GM13976 (cell line): ENCODE measurements around the gene P2RX5.

Source experiments
- DNase-seq: peaks from one replicate; pipeline ENCODE4 v3.0.0; 2012; ENCODE audit warnings: low spot score
- CTCF ChIP-seq: IDR thresholded peaks from 2 replicates; pipeline ENCODE4 v1.5.1; 2012; ENCODE audit warnings: borderline replicate concordance, mild to moderate bottlenecking; ENCODE audit not compliant: insufficient read depth; ENCODE audit errors: extremely low read depth, missing control alignments, control extremely low read depth
- in situ Hi-C: fragments of 300-500 bp; cut with MboI; formaldehyde crosslinking; loops from one replicate; pipeline ENCODE4 v1.12.0; 2022; ENCODE audit warnings: low sequenced_read_pairs, mixed read lengths, inconsistent platforms; ENCODE audit not compliant: unreplicated experiment

P2RX5 gene

GRCh38 chr17:3691617-3692067 lies 4.3 kb downstream of the P2RX5 start:
- TF ChIP-seq CTCF: peak; percentile 28
- no peak for DNase-seq
- in situ Hi-C loops: no loop called here

- TF ChIP-seq CTCF: no peak
- DNase-seq: peak; percentile 32
- in situ Hi-C loops: no loop called here
These were observed 5.8 kb downstream of the P2RX5 start for GRCh38 chr17:3690094-3690715.

GRCh38 chr17:3689262-3690093 lies 6.5 kb downstream of the P2RX5 start:
- in situ Hi-C loops: no loop called here
- no peak for TF ChIP-seq CTCF
- DNase-seq: no peak

GRCh38 chr17:3688852-3689261 lies 7.1 kb downstream of the P2RX5 start:
- no peak for TF ChIP-seq CTCF
- in situ Hi-C loops: no loop called here
- DNase-seq: no peak

GRCh38 chr17:3688027-3688553 lies 7.9 kb downstream of the P2RX5 start:
- DNase-seq: no peak
- in situ Hi-C loops: no loop called here
- no peak for TF ChIP-seq CTCF

GRCh38 chr17:3685174-3685573 lies 10.8 kb downstream of the P2RX5 start:
- no peak for DNase-seq
- in situ Hi-C loops: no loop called here
- no peak for TF ChIP-seq CTCF
